MCF 10A (cell line): Measurements from ENCODE around the gene FBXL12. TPM values are rescaled to one million over a fixed set of nuclear protein-coding genes. Genes with fewer than 3 reads are reported as not detected.
"Not testable (repeated sequence)": the region's sequence is repeated elsewhere in the genome, so short reads cannot be mapped to it uniquely, and the experiment has no call there.

ENCODE experiments used
- BruUV-seq: library from RNA; stranded (reverse); fragments of 400-500 nt; replicated peaks from 2 replicates; lab custom pipeline; 2021; lab: Mats Ljungman, UMichigan
- CTCF ChIA-PET: fragments of 300-600 bp; sonication (Branson Sonifier 250); formaldehyde crosslinking; extraction: SDS; loops from one replicate; lab custom pipeline; 2021; ENCODE audit warnings: antibody characterized with exemption, inconsistent platforms; lab: Yijun Ruan, JAX
- POLR2A ChIA-PET: fragments of 300-600, 350-650 bp; sonication (Branson Sonifier 250); formaldehyde crosslinking; extraction: SDS; loops from one replicate; lab custom pipeline; 2020; ENCODE audit warnings: antibody characterized with exemption, inconsistent platforms; lab: Yijun Ruan, JAX
- DNase-seq: peaks from one replicate; pipeline ENCODE4 v3.0.0-alpha.2; 2018; ENCODE audit not compliant: unreplicated experiment
- H3K27ac Mint-ChIP-seq: one replicate; pipeline ENCODE4 v1.8.0; 2022; ENCODE audit warnings: mild to moderate bottlenecking, low read depth, mixed read lengths; ENCODE audit not compliant: unreplicated experiment
- H3K27me3 Mint-ChIP-seq: one replicate; pipeline ENCODE4 v1.8.0; 2022; ENCODE audit warnings: mixed read lengths; ENCODE audit not compliant: insufficient read depth, unreplicated experiment
- H3K36me3 Mint-ChIP-seq: one replicate; pipeline ENCODE4 v1.8.0; 2022; ENCODE audit warnings: mild to moderate bottlenecking, moderate library complexity, mixed read lengths; ENCODE audit not compliant: insufficient read depth, unreplicated experiment
- H3K4me1 Mint-ChIP-seq: one replicate; pipeline ENCODE4 v1.8.0; 2022; ENCODE audit warnings: mixed read lengths; ENCODE audit not compliant: insufficient read depth, unreplicated experiment
- H3K4me3 Mint-ChIP-seq: one replicate; pipeline ENCODE4 v1.8.0; 2022; ENCODE audit warnings: mild to moderate bottlenecking, moderate library complexity, mixed read lengths; ENCODE audit not compliant: unreplicated experiment
- H3K9me3 Mint-ChIP-seq: one replicate; pipeline ENCODE4 v1.8.0; 2022; ENCODE audit warnings: mixed read lengths; ENCODE audit not compliant: unreplicated experiment
- intact Hi-C: fragments of 100-400 bp; cut with micrococcal nuclease; formaldehyde crosslinking; loops from 2 replicates; pipeline ENCODE4 v1.14.1; 2022
- total RNA-seq: library from RNA; stranded (reverse); gene quantifications from 2 replicates; pipeline ENCODE4 v1.2.3, GENCODE V29; 2022
- TF ChIP-seq, protein P1 (sequence below): fragments of 200-600 bp; IDR thresholded peaks from one replicate; pipeline ENCODE4 v1.8.0; 2022; ENCODE audit warnings: antibody characterized with exemption, mild to moderate bottlenecking; ENCODE audit not compliant: unreplicated experiment

FBXL12 gene
- total RNA-seq, 1 experiment from 2014 or later, result 27.4 TPM

DNA sequence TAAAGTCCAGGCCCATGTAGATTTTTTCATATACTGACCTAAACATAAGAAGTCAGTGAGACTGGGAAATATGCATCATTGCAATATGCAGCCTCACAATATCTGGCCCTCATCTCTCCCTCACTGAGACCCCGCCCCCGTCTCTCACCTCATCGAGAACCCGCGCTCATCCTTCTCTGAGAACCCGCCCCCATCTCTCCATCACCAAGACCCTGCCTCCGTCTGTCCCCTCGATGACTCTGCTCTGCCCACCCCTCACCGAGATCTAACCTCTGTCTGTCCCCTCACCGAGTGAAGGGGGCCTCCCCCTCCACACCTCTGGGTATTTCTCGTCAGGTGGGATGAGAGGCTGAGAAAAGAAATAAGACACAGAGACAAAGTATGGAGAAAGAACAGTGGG lies 29.8 kb downstream of the FBXL12 start:
- H3K9me3 Mint-ChIP-seq, result no peaks in the 10 kb centered on the region
- DNase-seq, result no peak
- H3K27me3 Mint-ChIP-seq, result no peaks in the 10 kb centered on the region
- H3K4me1 Mint-ChIP-seq, result peaks cover 16% of the 10 kb centered on the region
- H3K36me3 Mint-ChIP-seq, result peaks cover 7% of the 10 kb centered on the region
- intact Hi-C loops, result no loop called here
- ChIA-PET POLR2A (interaction anchor here (1.4 kb wide), 1 partner anchor 167 kb away, joined by 5 read pairs; no protein-coding TSS in a partner anchor), CTCF (interaction anchor here (0.6 to 1.8 kb wide), 7 partner anchors 10 to 1480 kb away, joined by 3 to 11 read pairs (median 4); no protein-coding TSS in a partner anchor)
- TF ChIP-seq, protein P1, sequence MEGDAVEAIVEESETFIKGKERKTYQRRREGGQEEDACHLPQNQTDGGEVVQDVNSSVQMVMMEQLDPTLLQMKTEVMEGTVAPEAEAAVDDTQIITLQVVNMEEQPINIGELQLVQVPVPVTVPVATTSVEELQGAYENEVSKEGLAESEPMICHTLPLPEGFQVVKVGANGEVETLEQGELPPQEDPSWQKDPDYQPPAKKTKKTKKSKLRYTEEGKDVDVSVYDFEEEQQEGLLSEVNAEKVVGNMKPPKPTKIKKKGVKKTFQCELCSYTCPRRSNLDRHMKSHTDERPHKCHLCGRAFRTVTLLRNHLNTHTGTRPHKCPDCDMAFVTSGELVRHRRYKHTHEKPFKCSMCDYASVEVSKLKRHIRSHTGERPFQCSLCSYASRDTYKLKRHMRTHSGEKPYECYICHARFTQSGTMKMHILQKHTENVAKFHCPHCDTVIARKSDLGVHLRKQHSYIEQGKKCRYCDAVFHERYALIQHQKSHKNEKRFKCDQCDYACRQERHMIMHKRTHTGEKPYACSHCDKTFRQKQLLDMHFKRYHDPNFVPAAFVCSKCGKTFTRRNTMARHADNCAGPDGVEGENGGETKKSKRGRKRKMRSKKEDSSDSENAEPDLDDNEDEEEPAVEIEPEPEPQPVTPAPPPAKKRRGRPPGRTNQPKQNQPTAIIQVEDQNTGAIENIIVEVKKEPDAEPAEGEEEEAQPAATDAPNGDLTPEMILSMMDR, result no peak
- H3K4me3 Mint-ChIP-seq, result no peak overlapping the region
- BruUV-seq, result no TSS peak
- H3K27ac Mint-ChIP-seq, result no peak overlapping the region

DNA sequence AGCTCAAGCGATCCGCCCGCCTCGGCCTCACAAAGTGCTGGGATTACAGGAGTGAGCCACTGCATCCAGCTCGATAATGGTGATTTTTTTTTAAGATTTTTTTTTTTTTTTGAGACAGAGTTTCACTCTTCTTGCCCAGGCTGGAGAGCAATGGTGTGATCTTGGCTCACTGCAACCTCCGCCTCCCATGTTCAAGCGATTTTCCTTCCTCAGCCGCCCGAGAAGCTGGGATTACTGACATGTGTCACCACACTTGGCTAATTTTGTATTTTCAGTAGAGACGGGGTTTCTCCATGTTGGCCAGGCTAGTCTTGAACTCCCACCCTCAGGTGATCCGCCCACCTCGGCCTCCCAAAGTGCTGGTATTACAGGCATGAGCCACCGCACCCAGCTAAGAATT lies 30.3 kb downstream of the FBXL12 start:
- H3K27me3 Mint-ChIP-seq, DNase-seq, H3K9me3 Mint-ChIP-seq, H3K36me3 Mint-ChIP-seq, intact Hi-C loops, H3K4me3 Mint-ChIP-seq, H3K27ac Mint-ChIP-seq, BruUV-seq: not testable (repeated sequence)
- ChIA-PET CTCF (interaction anchor here (0.5 to 1.8 kb wide), 12 partner anchors 10 to 1505 kb away, joined by 3 to 11 read pairs (median 4); no protein-coding TSS in a partner anchor), POLR2A (interaction anchor here (1.4 kb wide), 1 partner anchor 166 kb away, joined by 5 read pairs; no protein-coding TSS in a partner anchor)
- peaks cover 16% of the 10 kb centered on the region for H3K4me1 Mint-ChIP-seq

DNA sequence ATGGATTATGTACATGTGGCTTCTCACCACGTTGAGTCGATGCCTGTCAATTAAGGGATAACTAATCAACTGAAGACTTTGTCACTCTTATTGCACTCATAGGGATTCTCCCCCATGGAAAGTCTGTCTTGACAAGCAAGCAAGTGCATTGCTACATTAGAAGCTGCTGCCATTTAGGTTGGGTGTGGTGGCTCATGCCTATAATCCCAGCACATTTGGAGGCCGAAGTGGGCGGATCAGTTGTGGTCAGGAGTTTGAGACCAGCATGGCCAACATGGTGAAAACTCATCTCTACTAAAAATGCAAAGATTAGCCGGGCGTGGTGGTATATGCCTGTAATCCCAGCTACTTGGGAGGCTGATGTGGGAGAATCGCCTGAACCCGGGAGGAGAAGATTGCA lies 32.1 kb downstream of the FBXL12 start:
- Mint-ChIP-seq H3K4me1 (peaks cover 16% of the 10 kb centered on the region), H3K27ac (no peak overlapping the region), H3K9me3 (no peaks in the 10 kb centered on the region), H3K4me3 (peak overlapping the region; percentile 93), H3K36me3 (peaks cover 7% of the 10 kb centered on the region), H3K27me3 (no peaks in the 10 kb centered on the region)
- no TSS peak for BruUV-seq
- intact Hi-C loops, result no loop called here
- no peak for DNase-seq
- ChIA-PET CTCF (interaction anchor here (0.7 to 0.8 kb wide), 3 partner anchors 161 to 1169 kb away, joined by 3 to 4 read pairs (median 3); no protein-coding TSS in a partner anchor), POLR2A (interaction anchor here (0.6 to 1.3 kb wide), 2 partner anchors 41 to 139 kb away, joined by 3 to 4 read pairs; partner anchors contain the start of gene UBL5)
- TF ChIP-seq, protein P1, result no peak

GRCh38 chr19:9786342-9786741 lies 32.5 kb downstream of the FBXL12 start:
- TF ChIP-seq, protein P1, result no peak
- DNase-seq, result no peak
- Mint-ChIP-seq H3K4me1 (peaks cover 16% of the 10 kb centered on the region), H3K9me3 (no peaks in the 10 kb centered on the region), H3K27me3 (no peaks in the 10 kb centered on the region), H3K4me3 (peak overlapping the region; percentile 93), H3K36me3 (peaks cover 7% of the 10 kb centered on the region), H3K27ac (peak overlapping the region; percentile 71)
- no TSS peak for BruUV-seq
- CTCF ChIA-PET, result interaction anchor here (0.7 kb wide), 2 partner anchors 200 to 1169 kb away, joined by 3 to 4 read pairs; no protein-coding TSS in a partner anchor
- POLR2A ChIA-PET, result no interaction called here
- intact Hi-C loops, result no loop called here
